Vagina (tissue), 2 donors: ENCODE data around the gene DMRT1.

Source experiments
- POLR2A ChIP-seq, 2 donors: fragments of 450-650 bp; IDR thresholded peaks; one replicate each; pipeline ENCODE4 v1.6.1; 2017; ENCODE audit warnings: antibody characterized with exemption in 2 of 2, mild to moderate bottlenecking in 2 of 2, moderate library complexity in 2 of 2
- TF ChIP-seq, protein P1 (sequence below), 3 experiments: fragments of 450-650 bp in 2 of 3; fragments of 200-600 bp in 1 of 3; sonication (generic) in 1 of 3; IDR thresholded peaks; one replicate each; pipeline ENCODE4 v1.5.1; 2017 to 2019; ENCODE audit warnings: antibody characterized with exemption in 3 of 3, mild to moderate bottlenecking in 2 of 3, moderate library complexity in 2 of 3

DNA sequence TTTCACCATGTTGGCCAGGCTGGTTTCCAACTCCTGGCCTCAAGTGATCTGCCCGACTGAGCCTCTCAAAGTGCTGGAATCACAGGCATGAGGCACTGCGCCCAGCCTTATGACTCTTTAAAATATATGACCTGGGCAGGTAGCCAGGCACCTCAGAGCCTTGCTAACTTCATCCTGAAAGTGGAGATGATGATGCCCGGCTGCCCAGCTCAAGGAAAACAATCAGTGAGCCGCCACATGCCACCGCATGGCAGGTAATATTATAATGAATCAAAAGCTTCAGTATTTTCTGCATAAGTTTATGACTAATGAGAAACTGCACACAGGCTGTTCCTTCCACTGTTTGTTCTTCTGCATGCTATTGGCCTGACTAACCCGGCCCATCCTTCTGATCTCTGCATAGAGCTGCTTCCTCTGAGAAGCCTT lies 30.4 kb upstream of the DMRT1 start:
- TF ChIP-seq, protein P1, sequence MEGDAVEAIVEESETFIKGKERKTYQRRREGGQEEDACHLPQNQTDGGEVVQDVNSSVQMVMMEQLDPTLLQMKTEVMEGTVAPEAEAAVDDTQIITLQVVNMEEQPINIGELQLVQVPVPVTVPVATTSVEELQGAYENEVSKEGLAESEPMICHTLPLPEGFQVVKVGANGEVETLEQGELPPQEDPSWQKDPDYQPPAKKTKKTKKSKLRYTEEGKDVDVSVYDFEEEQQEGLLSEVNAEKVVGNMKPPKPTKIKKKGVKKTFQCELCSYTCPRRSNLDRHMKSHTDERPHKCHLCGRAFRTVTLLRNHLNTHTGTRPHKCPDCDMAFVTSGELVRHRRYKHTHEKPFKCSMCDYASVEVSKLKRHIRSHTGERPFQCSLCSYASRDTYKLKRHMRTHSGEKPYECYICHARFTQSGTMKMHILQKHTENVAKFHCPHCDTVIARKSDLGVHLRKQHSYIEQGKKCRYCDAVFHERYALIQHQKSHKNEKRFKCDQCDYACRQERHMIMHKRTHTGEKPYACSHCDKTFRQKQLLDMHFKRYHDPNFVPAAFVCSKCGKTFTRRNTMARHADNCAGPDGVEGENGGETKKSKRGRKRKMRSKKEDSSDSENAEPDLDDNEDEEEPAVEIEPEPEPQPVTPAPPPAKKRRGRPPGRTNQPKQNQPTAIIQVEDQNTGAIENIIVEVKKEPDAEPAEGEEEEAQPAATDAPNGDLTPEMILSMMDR (IDR thresholded peaks at IDR 0.05): no peak
- no peak for TF ChIP-seq POLR2A (IDR thresholded peaks at IDR 0.05)
